ENCODE data around the gene AP3S2. TPM values are rescaled to one million over a fixed set of nuclear protein-coding genes. Genes with fewer than 3 reads are reported as not detected.

AP3S2 gene
- total RNA-seq, 1 donor from 2014 or later = 58.5 TPM

DNA sequence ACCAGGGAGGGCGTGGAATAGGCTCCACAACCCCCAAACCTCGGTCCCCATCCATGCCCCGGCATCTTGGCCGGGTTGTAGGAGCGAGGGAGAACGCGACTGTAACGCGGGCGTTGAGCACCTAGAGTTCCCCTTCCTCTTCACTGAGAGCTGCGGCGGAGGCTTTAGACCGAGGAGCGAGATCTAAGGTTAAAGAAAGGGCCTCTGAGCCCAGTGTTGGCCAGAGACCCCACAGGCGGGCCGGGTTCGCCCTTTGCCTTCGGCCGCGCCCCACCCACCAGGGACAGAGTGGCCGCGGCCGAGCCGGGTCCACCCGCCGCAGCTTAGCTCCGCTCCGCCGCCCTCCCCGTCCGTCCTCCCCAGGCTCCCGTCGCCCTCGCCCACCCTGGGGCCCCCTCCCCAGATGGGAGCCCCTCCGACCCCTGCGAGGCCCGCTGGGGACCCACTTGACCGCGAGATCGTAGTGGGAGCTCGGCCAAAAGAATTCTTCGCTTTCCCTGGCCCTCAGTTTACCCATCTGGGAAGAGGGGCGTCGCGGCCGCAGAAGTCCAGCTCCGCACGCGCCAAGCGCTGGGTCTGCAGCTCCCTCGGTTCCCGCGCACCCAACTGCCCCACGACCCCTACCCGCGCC, 79.6 kb downstream of the AP3S2 start:
- DNase-seq = no peak

DNA sequence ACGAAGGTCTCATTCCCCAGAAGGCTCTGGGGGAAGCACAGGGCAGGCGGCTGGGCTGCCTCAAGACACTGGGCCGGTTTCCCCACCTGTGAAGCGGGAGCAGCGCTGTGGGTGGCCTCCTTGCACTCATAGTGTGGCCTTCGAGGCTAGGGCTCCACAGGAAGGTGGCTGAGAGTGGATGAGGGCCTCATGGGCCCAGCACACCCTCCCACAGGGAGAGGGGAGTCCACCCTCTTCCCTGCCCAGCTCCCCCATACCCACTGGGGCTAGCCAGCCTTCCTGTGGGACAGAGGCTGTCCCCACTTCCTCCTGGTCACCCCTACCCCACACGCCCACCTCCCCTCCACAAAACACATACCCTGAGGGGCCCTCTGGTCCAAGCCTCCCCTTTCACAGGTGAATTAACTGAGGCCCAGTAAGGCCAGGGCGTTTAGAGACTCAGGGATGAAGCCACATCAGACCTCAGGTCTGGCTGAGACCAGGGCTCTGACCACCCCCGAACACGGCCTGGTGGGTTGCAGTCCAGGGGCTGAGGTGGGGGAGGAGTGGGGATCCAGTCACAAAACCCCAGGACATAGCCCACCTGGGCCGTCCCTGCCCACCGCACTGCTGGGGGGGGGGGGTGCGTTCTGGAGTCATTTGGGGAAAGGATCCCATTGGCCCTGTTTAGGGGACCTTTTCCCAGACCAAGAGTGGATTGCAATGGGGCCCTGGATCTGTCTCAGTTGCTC, 80.2 kb downstream of the AP3S2 start:
- no peak for DNase-seq

DNA sequence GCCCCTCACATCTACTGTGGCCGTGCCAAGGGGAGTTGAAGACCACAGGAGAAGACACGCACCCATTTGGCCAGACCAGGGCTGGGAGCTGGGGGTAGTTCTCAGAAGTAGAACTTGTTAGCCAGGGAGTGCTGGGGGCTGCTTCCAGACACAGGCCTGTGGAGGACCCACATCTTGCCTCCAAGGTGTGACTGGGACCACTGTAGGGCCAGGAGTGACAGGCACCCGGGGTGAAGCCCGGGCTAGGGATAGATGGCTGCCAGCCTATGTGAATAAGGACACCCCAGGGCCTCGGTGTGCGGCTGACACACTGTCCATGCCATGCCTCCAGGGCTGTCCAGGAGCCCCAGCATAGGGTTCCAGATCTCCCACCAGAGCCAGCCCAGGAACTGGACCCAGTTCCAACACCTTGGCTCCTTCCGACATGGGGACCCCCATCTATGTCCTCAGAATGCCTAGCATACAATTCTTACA, 80.9 kb downstream of the AP3S2 start:
- no peak for DNase-seq

DNA sequence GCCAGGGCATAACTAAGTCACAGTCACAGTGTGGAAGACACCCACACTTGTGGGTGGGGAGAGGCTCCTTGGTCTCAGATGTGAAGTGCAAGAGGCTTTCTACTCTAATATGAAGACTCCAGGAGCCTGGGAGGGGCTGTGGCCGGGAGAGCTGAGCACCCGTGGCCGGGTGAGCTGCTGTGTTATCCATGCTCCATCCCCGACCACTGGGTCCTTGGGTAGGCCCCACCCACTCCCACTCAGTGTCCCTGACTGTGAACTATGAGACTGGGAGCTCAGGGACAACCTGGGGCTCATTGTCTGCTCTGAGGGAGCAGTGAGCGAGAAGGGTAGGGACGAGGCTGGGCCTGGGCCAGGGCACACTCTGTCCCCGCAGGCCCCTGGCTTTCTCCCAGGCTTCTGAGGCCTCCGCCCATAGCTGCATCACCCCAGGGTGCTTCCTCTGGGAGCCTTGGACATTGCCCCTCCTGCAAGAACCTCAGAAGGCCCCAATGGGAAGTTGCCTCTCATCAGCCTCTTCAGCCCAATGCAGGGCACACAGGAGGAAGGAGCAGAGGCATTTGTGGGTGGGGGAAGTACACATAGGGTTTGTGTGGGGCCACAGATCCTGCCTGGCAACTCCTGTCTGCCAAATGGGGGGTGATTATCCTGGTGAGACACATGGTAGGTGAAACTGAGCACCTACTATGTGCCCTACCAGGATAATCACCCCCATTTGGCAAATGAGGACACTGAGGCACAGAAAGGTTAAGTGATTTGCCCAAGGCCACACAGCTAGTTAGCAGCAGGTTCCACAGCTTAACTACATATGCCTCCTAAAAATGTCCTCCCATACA, 81.6 kb downstream of the AP3S2 start:
- DNase-seq = no peak

DNA sequence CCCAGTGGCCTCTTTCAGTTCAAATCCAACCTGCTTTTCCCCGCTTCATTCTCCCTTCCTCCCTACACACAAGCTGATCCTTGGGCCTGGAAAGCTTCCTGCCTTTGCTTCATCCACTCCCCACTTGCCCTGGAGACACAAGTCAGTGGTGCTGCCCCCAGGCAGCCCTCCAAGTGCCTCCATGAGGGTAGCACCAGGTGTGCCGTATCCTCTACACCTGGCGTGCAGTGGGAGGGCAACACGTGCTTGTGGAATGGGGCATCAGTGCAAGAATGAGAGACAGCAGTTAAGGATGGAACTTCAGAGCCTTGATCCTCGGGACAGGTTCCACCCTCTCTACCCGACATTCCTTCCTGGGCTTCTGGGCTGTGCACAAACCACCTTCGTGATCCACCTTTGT, 83.0 kb downstream of the AP3S2 start:
- no peak for DNase-seq

DNA sequence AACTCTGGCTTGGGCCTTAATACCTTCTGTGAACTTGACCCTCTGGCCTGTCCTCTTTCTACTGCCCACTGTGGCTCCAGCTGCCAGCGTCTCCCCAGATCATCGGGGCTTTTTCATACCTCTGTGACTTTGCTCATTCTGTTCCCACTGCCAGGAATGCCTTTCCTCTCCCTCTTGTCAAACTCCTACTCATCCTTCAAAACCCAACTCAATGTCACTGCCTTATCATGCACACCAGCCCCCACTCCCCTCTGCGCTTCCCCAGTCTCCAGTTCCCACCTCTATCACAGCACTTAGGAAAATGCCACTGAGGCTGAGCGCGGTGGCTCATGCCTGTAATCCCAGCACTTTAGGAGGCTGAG, 84.0 kb downstream of the AP3S2 start:
- DNase-seq = no peak

DNA sequence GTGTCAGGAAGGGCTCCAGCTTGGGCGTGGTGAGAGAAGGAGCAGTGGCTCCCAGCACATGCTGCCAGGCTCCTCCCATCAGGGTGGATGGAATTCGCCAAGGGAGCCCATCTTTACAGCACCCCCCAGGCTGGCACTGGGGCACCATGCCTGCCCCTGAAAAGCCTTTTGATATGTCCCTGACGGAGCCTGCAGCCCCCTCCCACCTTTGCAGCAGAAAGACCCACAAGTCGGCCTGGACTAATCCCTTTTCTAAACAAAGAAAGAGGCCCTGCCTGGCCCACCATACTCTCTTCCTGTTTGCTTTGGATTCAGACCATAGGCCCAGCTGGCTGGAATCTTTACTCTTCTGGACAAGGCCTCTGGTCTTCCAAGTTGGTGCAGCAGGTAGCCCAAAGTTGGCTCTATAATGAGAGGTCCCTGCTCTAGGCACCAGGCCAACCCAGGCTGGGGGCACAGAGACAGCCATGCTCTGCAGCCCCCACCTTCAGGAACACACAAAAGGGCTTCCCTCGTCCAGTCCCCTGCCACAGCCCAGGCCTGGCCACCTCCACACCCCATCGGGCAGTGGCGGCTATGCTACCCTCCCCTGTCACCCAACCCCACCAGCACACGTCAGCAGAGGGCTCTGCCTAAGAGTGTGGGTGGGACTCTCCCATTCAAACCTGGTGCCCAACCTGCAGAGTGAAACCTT, 84.6 kb downstream of the AP3S2 start:
- no peak for DNase-seq

DNA sequence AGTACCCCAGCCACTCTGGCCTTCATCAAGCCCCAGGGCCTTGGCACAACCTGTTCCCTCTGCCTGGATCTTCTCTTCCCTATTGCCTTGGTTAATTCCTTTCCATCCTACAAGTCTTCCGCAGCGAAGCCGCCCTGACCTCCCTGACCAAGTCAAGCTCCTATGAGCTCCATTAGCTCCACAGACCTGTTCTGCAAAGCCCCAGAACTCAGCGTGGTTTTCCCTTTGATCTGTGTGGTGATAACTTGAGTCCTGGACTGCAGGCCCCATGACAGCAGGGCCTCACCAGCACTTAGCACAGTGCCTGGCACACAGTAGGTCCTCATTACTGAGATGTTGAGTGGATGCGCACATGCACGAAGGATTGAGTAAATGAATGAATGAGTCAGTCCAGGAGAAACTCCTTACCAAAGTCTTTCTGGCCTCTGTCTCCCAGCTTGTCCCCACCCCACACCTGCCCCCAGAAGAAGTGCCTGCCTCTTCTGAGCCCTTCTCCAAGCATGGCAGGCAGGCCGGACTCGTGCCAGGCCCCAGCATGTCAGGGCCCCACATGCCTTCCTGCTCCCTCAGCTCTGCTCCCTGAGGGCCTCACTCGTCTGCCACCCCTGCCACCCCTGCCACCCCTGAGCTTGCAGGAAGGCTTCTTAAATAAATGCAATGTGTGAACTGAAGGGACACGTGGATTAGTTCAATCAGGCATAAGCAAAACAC, 85.5 kb downstream of the AP3S2 start:
- no peak for DNase-seq

DNA sequence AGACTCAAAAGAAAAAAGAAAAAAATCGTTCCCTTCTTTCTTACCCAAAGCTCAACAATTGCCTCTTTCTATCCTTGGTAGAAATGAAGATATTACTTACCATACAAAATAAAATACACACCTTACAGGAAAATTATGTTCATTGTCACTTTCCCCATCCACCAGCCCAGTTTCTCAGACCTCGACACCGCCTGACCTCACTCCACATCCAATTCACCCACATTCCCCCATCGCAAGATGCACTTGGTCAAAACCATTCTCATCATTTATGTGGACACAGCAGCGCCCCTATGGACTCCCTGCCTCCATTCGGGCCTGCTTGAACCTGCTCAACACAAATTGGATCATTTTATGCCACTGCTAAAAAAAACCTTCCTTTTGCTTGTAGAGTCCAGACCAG, 86.1 kb downstream of the AP3S2 start:
- DNase-seq = no peak

DNA sequence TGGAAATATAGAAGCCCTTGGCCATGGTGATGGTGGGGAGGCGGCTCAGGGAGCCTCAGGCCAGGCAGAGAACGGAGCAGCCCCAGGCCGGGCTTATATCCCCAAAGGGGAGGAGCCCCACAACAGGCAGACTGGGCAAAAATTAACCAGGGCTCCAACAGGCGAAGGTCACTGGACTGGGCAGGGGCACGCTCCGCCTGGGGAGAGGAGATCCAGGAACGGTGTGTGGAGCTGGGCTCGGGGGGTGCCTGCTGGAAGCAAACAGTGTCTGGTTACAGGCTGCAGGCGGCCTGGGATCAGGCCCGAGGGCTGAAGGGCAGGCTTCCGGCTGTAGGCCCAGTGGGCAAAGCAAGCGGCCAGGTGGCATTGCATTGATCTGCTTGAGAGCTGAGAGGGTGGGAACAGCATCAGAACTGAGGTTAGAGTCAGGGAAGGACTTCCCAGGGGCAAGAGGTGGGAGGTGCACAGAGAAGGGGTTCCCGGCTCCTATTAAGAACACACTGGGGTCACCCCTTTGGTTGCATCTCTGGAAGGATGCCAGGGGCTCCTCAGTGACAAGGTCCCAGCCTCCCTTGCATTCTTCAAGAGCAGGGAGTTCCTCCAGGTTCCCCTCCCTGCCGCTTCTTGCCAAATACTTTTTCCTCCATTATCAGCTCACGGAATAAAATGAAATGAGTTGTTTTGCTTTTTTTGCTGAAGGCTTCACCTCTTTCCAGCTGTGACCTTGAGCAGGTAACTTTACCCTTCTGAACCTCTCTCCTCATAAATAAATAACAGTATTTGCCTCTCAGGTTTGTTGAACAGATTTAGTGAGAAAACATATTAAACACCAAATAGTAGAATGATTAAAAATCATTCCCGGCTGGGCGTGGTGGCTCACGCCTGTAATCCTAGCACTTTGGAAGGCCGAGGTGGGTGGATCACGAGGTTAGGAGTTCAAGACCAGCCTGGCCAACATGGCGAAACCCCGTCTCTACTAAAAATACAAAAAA, 86.9 kb downstream of the AP3S2 start:
- no peak for DNase-seq

DNA sequence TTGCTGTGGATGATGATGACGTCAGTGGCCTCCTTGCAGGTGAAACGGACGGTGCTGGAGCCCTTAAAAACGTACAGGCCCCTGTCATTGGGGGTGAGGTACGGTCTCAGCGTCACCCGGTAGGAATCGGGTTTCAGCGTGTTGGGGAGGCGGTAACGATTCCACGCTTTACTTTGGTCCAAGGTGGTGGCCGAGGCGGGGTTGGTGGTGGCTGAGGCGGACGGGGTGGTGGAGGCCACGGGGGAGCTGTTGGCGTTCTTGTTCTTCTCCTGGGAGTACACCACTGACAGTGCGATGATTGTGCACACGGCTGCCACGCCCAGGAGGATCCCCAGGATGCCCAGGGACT, 87.6 kb downstream of the AP3S2 start:
- DNase-seq = no peak

DNA sequence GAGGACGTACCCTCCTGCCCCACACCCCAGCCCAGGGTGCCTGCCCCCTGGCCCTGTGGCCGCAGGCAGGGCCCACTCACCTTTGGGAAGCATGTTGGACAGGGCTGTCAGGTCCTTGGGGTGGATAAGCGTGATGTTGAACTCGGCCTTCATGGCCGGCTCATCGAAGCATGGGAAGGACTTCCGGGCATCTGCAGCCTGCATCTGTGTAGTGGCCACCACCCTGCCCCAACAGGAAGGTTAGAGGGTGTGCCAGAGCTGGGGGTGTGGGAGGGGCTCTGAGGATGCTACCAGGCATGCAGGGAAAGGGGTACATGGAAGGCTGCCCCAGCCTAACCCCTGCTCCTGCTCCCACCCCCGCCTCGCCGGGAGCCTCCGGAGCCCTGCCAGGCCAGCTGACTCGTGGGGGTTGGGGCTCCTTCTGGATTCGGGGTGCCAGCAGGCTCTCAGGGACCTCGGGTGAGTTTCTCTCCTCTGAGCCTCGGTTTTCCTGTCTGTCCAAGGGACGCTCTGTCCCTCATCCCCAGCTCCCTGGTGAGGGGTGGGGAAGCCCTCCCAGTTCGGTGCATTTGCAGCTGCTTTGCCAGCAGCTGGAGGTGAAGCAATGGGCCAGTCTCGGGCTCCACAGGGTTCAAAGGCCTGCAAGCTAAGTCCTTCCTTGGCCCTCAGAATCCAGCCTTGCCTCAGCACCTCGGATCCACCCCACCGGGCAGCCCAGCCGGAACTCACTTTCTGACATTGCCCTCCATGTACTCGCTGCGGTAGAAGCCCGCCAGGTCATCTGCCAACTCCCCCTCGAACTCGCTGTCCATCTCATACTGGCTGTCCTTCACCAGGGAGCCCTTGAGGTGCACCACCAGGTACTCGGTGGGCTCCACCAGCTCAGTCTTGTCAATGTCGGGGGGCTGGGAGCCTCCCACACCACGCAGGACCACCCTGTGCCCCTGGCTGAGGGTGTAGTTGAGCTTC, 88.3 kb downstream of the AP3S2 start:
- no peak for DNase-seq

DNA sequence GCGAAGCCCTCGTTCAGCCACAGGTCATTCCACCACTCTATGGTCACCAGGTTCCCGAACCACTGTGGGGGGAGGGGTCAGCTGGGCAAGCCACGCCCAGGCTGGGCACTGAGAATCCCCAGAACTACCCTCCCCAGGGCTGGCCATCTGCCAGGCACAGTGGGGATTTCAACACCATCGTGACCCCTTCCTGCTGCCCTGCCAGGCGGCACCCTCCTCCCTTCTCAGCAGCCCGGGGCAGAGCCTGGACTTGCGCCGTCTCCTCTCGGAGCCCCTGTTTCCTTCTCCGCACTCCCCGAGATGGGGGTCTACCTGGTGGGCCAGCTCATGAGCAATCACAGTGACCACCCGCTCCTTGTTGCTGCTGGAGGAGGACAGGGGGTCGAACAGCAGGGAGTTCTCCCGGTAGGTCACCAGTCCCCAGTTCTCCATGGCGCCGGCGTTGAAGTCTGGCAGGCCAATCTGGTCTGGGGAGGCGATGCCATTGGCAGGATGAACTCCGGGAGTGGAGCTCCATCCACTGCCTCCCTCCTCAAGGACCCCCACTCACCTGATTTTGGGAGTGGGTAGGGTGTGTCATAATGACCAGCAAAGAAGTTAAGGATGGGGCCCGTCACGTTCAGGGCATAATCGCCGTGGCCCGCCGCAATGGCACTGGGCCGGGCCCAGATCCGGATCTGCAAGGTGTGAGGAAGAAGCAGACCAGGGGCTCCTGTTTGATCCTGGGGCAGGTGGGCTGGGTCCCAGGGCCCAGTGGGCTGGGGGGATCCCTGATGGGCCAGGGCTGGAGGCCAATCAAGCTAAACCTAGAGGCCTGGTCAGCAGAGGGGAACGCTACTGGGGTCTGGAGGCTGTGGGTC, 89.6 kb downstream of the AP3S2 start:
- DNase-seq = no peak

DNA sequence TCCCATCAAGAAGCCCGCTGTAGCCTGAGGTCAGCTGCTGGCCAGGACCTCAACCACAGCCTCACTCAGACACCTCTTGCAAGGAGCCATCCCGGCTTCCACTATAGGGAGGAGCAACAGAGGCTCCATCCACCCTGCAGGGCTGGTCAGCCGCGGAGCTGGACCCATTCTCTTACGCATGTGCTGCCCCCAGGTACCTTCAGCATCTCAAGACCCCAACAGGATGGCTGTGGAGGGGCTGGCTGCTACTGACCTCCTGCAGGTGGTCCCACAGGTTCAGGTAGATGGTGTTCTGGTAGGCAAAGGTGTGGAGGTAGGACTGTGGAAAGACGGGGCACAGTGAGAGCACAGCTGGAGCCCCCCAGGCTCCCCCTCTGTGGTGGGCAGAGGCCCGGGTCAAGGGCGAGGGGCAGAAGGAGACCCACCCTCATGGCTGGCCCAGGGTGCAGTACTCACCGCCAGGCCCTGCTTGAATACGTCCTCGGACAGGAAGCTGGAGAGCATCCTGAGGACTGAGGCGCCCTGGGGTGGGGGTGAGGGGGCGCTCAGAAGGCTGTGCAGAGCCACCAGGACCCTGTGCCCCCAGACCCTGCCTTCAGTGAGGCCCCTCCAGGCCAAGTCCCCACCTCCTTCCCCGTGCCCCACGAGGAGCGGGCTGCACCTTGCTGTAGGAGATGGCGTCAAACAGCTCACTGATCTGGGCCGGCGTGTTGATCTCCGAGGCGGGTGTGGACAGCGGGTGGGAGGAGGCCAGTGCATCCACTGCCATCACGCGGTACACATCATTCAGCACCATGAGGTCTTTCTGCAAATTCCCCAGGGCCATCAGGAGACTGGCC, 90.6 kb downstream of the AP3S2 start:
- no peak for DNase-seq

DNA sequence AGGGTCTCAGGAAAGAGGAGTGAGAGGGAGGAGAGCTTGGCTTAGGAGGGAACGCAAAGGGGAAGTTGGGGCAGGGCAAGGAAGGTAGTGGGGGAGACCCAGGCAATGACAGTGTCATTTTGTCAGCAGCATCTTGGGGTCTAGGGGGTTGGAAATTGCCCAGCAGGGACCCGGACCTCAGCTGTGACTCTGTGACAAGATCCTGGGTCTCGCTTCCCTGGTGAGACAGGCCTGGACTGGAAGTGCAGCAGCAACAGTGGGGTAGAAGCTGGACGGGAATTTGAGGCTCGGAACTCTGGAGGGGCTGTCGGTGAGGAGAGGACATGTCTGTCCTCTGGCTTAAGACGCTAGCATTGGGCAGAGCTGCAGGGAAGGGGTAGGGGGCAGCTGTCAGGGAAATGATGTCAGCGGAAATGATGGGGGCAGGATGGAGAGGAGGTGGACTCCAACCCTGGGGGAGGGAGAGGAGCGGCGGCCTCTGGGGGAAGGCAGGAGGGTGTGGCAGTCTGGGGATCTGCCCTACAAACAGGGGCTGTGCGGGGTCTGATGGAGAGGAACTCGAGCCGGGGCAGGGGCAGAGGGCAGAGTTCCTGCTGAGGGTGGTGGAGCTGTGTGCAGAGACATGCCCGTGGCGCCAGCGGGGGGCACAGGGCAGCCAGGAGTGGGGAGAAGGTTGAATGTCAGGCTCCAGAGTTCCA, 91.4 kb downstream of the AP3S2 start:
- no peak for DNase-seq

DNA sequence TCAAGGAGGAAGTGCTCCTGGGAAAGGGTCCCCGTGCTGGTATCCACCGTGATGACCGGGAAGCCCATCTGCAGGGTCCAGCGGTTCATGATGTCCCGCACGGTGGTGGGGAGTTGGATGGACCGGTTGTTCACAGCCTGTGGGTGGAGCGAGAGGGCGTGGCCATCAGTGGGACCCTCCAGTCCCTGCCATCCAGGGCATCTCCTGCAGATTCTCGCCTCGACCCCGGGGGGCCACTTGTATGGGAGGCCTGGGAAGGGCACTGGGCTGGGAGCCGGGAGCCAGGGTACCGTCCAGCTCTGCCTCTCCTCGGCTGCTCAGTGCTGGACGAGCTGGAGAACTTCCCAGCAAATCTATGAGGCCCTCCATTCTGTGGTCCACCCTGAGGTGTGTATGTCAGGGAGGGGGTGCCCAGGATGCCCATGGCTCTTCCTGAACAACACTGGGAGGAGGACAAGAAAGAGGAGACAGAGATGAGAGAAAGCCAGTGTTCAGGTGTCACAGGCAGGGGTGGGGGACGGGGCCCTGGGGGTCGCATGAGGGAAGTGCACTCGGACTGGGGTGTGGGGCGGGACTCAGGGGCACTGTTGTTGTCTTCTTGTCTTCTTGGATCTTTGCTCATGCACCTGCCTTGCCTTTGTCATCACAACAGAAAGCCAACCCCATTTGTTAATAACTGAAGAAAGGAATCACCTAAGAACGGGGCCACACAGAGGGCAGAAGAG, 92.2 kb downstream of the AP3S2 start:
- no peak for DNase-seq

Measured in tongue (tissue), 2 donors.